ENCODE results near the gene PCSK5.
A peak's percentile ranks its signal among the peaks of the same experiment; 100 is the strongest.

PCSK5 gene

DNA sequence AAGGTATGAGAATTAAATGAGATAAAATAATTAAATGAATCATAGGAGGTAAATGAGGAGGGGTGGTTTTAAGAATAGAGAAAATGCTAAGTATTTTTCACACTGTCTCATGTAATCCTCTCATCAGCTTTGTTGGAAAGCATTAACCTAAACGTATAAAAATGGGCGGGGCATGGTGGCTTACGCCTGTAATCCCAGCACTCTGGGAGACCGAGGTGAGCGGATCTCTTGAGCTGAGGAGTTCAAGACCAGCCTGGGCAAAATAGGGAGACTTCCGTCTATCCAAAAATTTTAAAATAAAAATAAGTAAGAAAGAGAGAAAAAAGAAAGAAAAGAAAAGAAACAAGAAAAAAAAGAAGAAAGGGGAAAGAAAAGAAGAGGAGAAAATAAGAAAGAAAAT is 505.7 kb downstream of the PCSK5 start:
- DNase-seq (ENCODE audit: low read depth, low spot score): no peak
- H3K27ac ChIP-seq: no peak overlapping the region

GRCh38 chr9:76396597-76396996 is 506.1 kb downstream of the PCSK5 start:
- DNase-seq (ENCODE audit: low read depth, low spot score): no peak
- no peak overlapping the region for H3K27ac ChIP-seq

GRCh38 chr9:76399856-76400255 is 509.4 kb downstream of the PCSK5 start:
- H3K27ac ChIP-seq: no peak overlapping the region
- DNase-seq (ENCODE audit: low read depth, low spot score): no peak

GRCh38 chr9:76400534-76401096 is 510.1 kb downstream of the PCSK5 start:
- peak; percentile 53 for DNase-seq (ENCODE audit: low read depth, low spot score)
- H3K27ac ChIP-seq: peak overlapping the region; percentile 35

GRCh38 chr9:76401176-76401575 is 510.7 kb downstream of the PCSK5 start:
- no peak for DNase-seq (ENCODE audit: low read depth, low spot score)
- H3K27ac ChIP-seq: peak overlapping the region; percentile 35

DNA sequence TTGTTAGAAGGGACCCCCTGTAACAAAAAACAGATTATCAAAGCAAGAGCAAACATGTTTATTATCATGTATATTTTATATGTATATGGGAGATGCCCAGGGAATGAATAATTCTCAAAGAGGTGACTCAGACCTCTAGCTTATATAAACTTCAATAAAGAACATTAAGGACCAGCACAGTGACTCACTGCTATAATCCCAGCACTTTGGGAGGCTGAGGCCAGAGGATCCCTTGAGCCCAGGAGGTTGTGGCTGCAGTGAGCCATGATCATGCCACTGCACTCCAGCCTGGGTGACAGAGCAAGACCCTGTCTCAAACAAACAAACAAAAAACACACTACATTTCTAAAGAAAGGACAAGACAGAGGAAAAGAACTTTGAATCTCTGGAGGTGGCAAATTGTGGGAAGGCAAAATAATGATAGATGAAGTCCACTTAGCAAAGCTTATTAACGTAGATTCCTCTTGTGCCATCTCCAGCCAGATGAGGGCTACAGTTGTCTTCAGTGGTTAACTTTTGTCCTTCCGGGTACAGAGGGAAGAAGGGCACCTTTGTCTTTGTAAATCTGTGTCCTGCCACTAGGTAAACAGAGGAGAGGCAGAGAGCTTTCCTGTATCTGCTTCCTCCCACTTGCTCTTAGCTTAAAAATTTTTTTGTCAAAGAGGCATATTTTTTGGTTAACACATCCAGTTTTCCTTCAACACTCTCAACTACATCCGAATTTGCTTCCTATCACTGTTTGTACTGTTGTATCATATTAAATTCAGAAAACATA is 511.3 kb downstream of the PCSK5 start:
- no peak overlapping the region for H3K27ac ChIP-seq
- DNase-seq (ENCODE audit: low read depth, low spot score): no peak

- no peak overlapping the region for H3K27ac ChIP-seq
- no peak for DNase-seq (ENCODE audit: low read depth, low spot score)
These were observed 512.9 kb downstream of the PCSK5 start for GRCh38 chr9:76403352-76403751.

- DNase-seq (ENCODE audit: low read depth, low spot score): no peak
- H3K27ac ChIP-seq: no peak overlapping the region
These were observed 513.9 kb downstream of the PCSK5 start for GRCh38 chr9:76404401-76404800.

DNA sequence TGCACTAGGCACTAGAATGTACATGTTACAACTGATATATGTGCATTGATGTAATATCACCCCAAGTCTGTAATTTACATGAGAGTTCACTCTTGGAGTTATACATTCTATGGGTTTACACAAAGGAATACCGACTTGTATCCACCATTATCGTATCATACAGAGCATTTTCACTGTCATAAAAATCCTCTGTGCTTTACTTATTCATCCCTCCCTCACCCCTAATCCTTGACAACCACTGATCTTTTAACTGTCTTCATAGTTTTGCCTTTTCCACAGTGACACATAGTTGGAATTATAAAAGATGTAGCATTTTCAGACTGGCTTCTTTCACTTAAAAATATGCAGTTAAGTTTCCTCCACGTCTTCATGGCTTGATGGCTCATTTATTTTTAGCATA is 514.9 kb downstream of the PCSK5 start:
- H3K27ac ChIP-seq: no peak overlapping the region
- no peak for DNase-seq (ENCODE audit: low read depth, low spot score)

DNA sequence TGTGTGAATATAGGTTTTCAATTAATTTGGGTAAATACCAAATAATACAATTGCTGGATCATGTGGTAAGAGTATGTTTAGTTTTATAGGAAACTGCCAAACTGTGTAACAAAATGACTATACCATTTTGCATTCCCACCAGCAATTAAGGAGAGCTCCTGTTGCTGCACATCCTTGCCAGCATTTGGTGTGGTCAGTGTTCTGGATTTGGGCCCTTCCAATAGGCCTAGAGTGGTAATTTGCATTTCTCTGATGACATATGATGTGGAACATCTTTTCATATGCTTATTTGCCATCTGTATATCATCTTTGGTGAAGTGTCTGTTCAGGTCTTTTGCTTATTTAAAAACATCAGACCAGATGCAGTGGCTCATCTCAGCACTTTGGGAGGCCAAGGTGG is 515.4 kb downstream of the PCSK5 start:
- no peak for DNase-seq (ENCODE audit: low read depth, low spot score)

More for the DNA sequence above, 515.4 kb downstream of the PCSK5 start:
- H3K27ac ChIP-seq: no peak overlapping the region
